ENCODE data around the gene IL1F10. TPM values are rescaled to one million over a fixed set of nuclear protein-coding genes. Genes with fewer than 3 reads are reported as not detected.

IL1F10 gene
- total RNA-seq, 2 experiments from 2014 or later = not detected

- Mint-ChIP-seq H3K27ac (no peak overlapping the region), H3K4me3 (no peak overlapping the region), H3K9me3 (no peaks in the 10 kb centered on the region), H3K27me3 (no peaks in the 10 kb centered on the region), H3K4me1 (ENCODE audit: low read depth) (peaks cover 10% of the 10 kb centered on the region), H3K36me3 (ENCODE audit: low read depth) (no peaks in the 10 kb centered on the region)
- no peak for ATAC-seq
- intact Hi-C loops (cut with micrococcal nuclease) = no loop called here
- POLR2A ChIA-PET = no interaction called here
- CTCF ChIA-PET = interaction anchor here (0.6 to 12.3 kb wide), 9 partner anchors 11 to 313 kb away, joined by 3 to 190 read pairs (median 4); no protein-coding TSS in a partner anchor
- no peak for TF ChIP-seq CTCF (IDR thresholded peaks at IDR 0.05)
- DNase-seq = no peak
These were observed 10.2 kb downstream of the IL1F10 start for GRCh38 chr2:113077921-113078320.

- no peak for ATAC-seq
These were observed 10.6 kb downstream of the IL1F10 start for GRCh38 chr2:113078350-113078839.

DNA sequence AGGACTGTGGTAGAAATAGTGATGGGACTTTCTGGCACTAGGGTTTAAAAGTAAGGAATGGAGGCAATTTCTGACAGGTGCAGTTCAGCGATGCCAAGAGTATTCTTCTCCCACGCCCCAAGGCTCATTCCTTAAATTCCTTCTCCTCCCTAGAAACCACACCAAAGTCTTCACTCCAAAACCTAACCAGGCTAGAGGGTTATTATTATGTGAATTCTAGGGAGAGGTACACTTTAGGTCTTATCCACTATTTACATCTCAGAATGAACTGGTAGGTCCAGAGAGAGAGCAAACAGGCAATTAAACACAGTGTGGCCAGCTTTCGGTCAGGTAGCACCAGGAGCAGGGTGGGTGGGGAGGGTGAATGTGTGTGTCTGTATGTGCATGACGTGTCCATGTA lies 11.4 kb downstream of the IL1F10 start:
- no peak overlapping the region for H3K4me3 Mint-ChIP-seq
- POLR2A ChIA-PET = no interaction called here
- H3K4me1 Mint-ChIP-seq (ENCODE audit: low read depth) = peaks cover 16% of the 10 kb centered on the region
- H3K9me3 Mint-ChIP-seq = no peaks in the 10 kb centered on the region
- ATAC-seq (no peak), DNase-seq (no peak)
- no peaks in the 10 kb centered on the region for H3K36me3 Mint-ChIP-seq (ENCODE audit: low read depth)
- no peaks in the 10 kb centered on the region for H3K27me3 Mint-ChIP-seq
- H3K27ac Mint-ChIP-seq = no peak overlapping the region
- CTCF ChIA-PET = interaction anchor here (1.3 to 12.3 kb wide), 24 partner anchors 7 to 311 kb away, joined by 3 to 190 read pairs (median 8); partner anchors contain the start of gene IL1F10
- TF ChIP-seq CTCF (IDR thresholded peaks at IDR 0.05) = no peak
- intact Hi-C loops (cut with micrococcal nuclease) = no loop called here

More at GRCh38 chr2:113078350-113078839, 10.6 kb downstream of the IL1F10 start:
- H3K27ac Mint-ChIP-seq = no peak overlapping the region
- H3K4me1 Mint-ChIP-seq (ENCODE audit: low read depth) = peaks cover 14% of the 10 kb centered on the region
- H3K9me3 Mint-ChIP-seq = no peaks in the 10 kb centered on the region
- H3K4me3 Mint-ChIP-seq = no peak overlapping the region
- ChIA-PET POLR2A (no interaction called here), CTCF (interaction anchor here (0.6 to 12.3 kb wide), 10 partner anchors 10 to 126 kb away, joined by 3 to 190 read pairs (median 19); partner anchors contain the start of gene IL1F10)
- intact Hi-C loops (cut with micrococcal nuclease) = no loop called here
- no peaks in the 10 kb centered on the region for H3K27me3 Mint-ChIP-seq
- DNase-seq = no peak
- no peak for TF ChIP-seq CTCF (IDR thresholded peaks at IDR 0.05)
- no peaks in the 10 kb centered on the region for H3K36me3 Mint-ChIP-seq (ENCODE audit: low read depth)

DNA sequence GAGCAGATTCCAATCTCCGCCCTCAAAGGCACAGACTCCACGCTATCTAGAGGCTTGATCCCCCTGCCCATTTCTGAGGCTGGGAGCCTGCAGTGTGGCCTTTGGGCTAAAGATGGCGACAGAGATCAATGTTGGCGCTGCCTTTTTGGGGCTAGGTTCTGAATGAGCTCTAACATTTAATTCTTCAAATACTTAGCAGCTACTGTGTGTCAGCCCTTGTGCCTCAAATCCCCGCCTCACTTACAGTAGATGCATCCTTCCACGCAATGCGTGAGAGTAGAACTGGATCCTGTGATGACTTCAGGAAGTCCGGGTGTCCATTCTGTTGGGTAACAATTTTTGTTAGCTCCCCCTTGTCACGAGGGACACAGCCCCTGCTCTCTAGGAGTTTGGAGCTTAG lies 12.4 kb downstream of the IL1F10 start:
- peak; percentile 87 for TF ChIP-seq CTCF (IDR thresholded peaks at IDR 0.05)
- no peak overlapping the region for H3K27ac Mint-ChIP-seq
- CTCF ChIA-PET = interaction anchor here (0.6 to 12.3 kb wide), 55 partner anchors 8 to 342 kb away, joined by 3 to 190 read pairs (median 5); partner anchors contain the start of genes IL1F10, IL1RN, IL36RN and PSD4

DNA sequence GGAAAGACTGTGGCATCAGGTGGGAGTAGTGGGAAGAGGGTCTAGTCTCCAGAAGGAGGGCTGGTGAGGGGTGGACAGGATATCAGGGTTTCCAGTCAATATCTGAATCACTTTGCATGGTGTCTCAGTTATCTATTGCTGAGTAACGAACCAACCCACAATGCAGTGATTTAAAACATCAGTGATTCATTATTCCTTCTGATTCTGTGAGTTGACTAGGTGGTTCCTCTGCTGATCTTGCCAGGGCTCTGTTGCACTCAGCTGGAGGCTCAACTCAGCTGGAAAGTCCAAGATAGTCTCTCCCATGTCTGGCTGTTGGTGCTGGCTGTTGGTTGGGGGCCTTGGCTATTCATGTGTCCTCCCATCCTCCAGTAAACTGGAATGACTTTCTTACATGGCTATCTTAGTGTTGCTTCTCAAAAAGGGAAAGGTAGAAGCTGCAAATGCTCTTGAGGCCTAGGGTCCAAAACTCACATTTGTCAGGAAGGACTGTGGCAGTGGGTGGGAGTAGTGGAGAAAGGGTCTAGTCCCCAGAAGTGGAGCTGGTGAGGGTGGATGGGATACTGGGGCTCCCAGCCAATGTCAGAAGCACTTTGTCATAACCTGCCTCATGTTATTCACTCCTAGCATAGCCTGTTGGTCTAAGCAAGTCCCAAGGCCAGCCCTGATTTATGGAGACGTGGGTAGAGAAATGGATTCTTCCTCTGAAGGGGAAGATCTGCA lies 13.9 kb downstream of the IL1F10 start:
- intact Hi-C loops (cut with micrococcal nuclease) = no loop called here
- no peaks in the 10 kb centered on the region for H3K27me3 Mint-ChIP-seq
- DNase-seq (no peak), ATAC-seq (no peak)
- TF ChIP-seq CTCF (IDR thresholded peaks at IDR 0.05) = no peak
- H3K36me3 Mint-ChIP-seq (ENCODE audit: low read depth) = no peaks in the 10 kb centered on the region
- POLR2A ChIA-PET = interaction anchor here (0.6 kb wide), 2 partner anchors 11 to 530 kb away, joined by 3 read pairs; no protein-coding TSS in a partner anchor
- no peaks in the 10 kb centered on the region for H3K9me3 Mint-ChIP-seq
- H3K27ac Mint-ChIP-seq = no peak overlapping the region
- CTCF ChIA-PET = interaction anchor here (1.1 to 12.3 kb wide), 6 partner anchors 37 to 289 kb away, joined by 3 to 190 read pairs (median 6); no protein-coding TSS in a partner anchor
- peaks cover 8% of the 10 kb centered on the region for H3K4me1 Mint-ChIP-seq (ENCODE audit: low read depth)
- no peak overlapping the region for H3K4me3 Mint-ChIP-seq

More for the DNA sequence above, 12.4 kb downstream of the IL1F10 start:
- ATAC-seq (peak; percentile 81), DNase-seq (peak; percentile 67)
- POLR2A ChIA-PET = no interaction called here
- intact Hi-C loops (cut with micrococcal nuclease) = no loop called here
- H3K27me3 Mint-ChIP-seq = no peaks in the 10 kb centered on the region
- H3K36me3 Mint-ChIP-seq (ENCODE audit: low read depth) = no peaks in the 10 kb centered on the region
- H3K4me1 Mint-ChIP-seq (ENCODE audit: low read depth) = peaks cover 12% of the 10 kb centered on the region
- no peaks in the 10 kb centered on the region for H3K9me3 Mint-ChIP-seq
- no peak overlapping the region for H3K4me3 Mint-ChIP-seq

Data from activated CD8-positive, alpha-beta T cell treated with anti-CD3 and anti-CD28 coated beads for 36 hours (primary cell).